ENCODE measurements around the gene SLC17A9.

- TF ChIP-seq, protein P1, sequence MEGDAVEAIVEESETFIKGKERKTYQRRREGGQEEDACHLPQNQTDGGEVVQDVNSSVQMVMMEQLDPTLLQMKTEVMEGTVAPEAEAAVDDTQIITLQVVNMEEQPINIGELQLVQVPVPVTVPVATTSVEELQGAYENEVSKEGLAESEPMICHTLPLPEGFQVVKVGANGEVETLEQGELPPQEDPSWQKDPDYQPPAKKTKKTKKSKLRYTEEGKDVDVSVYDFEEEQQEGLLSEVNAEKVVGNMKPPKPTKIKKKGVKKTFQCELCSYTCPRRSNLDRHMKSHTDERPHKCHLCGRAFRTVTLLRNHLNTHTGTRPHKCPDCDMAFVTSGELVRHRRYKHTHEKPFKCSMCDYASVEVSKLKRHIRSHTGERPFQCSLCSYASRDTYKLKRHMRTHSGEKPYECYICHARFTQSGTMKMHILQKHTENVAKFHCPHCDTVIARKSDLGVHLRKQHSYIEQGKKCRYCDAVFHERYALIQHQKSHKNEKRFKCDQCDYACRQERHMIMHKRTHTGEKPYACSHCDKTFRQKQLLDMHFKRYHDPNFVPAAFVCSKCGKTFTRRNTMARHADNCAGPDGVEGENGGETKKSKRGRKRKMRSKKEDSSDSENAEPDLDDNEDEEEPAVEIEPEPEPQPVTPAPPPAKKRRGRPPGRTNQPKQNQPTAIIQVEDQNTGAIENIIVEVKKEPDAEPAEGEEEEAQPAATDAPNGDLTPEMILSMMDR (IDR thresholded peaks at IDR 0.05), result no peak
- TF ChIP-seq ZFX (IDR thresholded peaks at IDR 0.05; ENCODE audit: borderline replicate concordance), result no peak
Measured at GRCh38 chr20:63003546-63003945, 51.0 kb downstream of the SLC17A9 start.
